HG02759 (cell line): ENCODE measurements around the gene SURF6.

Experiments used
- ATAC-seq: cut with Tn5 transposase; IDR thresholded peaks from one replicate; pipeline ENCODE4 v1.9.1; 2021; ENCODE audit warnings: mild to moderate bottlenecking, moderate library complexity; ENCODE audit not compliant: unreplicated experiment

SURF6 gene

DNA sequence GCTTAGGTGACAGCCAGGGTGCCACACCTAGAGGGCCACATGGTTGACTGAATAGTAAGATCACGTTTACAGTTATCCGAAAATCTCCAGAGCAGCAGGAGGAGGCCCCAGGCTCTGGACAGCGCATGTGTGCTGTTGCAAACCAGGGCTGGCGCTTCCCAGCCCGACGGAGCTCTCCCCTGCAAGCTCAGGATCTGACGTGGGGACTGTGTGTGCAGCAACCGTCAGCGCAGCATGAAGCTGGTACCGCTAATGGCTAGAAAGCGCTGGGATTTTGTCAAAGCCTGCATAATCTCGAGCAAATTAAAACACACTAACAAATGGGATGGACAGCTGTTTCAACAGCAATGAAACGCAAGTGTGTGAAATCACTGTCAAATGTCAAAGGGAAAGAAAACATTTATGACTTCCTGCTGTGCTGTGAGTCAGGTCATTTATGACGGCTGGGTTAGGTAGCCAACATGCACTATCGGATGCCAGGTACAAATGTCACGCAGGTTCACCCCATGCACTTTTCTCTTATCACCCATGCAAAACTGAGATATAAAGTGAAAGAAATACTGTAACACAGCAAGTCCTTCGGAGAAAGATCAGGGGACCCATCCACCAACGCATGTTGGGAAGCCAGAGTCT, 32.4 kb upstream of the SURF6 start:
- no peak for ATAC-seq

GRCh38 chr9:133367778-133368177, 31.8 kb upstream of the SURF6 start:
- ATAC-seq = no peak

DNA sequence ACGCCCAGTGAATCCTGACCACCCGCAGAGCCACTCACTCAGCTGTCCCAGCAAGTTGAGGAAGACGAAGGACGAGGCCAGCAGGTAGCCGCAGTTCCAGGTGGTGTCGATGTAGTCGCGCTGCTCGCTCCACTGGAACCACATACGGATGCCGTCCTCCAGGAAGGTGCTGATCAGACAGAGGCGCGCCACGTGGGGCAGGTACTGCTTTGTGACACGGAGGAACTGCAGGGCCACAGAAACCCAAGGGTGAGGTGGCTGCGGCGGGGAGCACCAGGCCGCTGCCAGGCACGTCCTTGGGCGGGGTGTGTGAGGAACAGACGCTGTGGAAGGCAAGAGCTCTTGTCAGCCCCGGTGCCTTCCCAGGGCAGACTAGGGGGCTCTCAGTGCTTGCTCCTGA, 31.2 kb upstream of the SURF6 start:
- ATAC-seq = no peak

DNA sequence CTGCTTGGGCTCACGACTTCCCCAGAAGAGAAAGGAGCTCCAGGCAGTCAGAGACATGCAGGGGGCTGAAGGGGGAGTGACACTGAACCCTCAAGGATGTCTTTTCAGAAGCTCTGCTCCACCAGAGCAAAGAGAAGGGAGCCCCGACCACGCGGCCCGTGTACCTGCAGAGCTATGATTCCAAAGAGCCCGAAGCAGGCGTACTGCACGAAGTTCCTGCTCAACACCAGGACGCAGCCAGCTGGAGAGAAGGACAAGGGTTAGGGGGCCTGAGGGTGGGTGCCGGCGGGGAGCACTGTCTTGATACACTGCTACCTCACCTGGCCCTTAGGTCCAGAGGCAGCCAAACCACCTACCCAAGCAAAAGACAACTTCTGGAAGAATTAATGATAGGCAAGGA, 30.4 kb upstream of the SURF6 start:
- no peak for ATAC-seq

GRCh38 chr9:133362359-133363044, 26.5 kb upstream of the SURF6 start:
- ATAC-seq = no peak

- no peak for ATAC-seq
Observed at GRCh38 chr9:133361507-133362092, 25.6 kb upstream of the SURF6 start.

- no peak for ATAC-seq
Observed at GRCh38 chr9:133360400-133361393, 24.7 kb upstream of the SURF6 start.

DNA sequence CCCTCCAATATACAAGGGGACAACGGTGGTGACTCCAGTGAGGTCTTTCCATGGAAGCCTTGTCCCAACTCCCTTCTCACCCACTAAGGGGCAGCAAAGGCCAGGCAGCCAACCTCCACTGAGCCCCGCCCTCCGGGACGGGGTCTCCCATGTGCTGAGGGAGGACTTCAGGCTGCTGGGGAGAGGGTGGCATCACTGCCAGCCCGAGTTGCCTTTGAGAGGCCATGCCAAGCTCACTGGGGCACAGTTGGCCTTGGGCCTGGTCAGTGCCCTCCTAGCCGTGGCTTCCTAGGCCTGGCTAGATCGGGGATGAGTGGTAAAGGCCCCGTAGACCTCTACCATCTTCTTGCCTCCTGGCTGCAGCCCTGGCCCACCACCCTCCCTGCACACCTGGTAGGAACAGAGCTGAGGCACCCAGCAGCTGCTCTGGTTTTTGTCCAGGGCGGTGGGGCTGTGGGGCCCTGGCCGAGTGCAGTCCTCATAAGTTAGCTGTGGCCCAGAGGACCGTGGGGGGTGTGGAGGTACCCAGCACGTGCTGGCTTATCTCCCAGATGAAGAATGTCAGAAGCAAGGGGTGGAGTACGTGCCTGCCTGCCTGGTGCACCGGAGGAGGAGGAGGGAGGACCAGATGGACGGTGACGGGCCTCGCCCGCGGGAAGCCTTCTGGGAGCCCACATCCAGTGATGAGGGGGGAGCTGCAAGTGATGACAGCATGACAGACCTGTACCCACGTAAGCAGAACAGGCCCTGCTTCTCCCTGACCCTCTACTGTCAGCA, 23.6 kb upstream of the SURF6 start:
- ATAC-seq = no peak

- no peak for ATAC-seq
Observed at GRCh38 chr9:133357656-133358055, 21.7 kb upstream of the SURF6 start.

GRCh38 chr9:133356391-133357091, 20.6 kb upstream of the SURF6 start, which contains the start of the genes SURF1 and SURF2:
Gene SURF1 (minus strand): TSS chr9:133356487. CDS start chr9:133356453, 34 bp downstream.
Gene SURF2 (plus strand): TSS chr9:133356550. CDS start chr9:133356593, 43 bp downstream.
- peak; percentile 82 for ATAC-seq

DNA sequence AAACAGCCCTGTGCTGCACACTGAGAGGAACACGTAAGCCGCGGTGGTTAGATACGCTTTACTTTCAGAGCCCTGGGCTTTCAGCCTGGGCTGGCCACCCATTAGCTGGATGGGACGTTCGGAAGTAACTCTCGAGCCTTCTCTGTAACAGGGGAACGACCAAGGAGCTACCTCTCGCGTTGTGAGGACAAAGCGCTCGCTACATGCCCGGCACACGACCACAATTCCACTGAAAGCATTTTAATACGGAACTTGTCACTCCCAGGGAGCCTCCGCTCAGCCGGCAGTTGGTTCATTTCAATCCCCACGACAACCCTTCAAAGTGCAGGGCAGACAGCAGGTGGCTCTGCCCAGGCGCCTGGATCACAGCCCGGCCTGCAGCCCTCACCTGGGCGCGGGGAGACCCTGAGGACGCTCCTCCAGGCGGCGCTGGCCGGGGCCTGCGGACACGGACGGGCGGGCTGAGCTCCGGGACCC, 19.9 kb upstream of the SURF6 start:
- peak; percentile 26 for ATAC-seq

GRCh38 chr9:133354766-133355165, 18.8 kb upstream of the SURF6 start:
- no peak for ATAC-seq

DNA sequence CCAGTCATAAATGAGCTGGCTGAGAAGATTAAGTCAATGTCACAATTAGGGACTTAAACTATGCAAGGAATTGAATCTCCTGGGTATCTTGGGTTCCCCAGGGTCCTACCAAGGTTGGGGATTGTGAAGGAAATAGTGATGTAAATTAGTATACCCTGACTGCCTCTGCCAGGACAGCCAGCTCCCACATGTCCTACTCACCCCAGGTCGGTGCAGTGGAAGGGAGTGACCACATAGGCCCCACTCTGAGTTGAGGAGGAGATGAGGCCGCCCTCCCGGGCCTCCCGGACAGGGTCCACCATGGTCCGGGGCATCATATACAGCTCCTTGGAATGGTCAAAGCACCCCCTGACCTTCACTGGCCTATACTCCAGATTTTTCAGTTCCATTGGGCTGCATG, 17.6 kb upstream of the SURF6 start:
- ATAC-seq = no peak

DNA sequence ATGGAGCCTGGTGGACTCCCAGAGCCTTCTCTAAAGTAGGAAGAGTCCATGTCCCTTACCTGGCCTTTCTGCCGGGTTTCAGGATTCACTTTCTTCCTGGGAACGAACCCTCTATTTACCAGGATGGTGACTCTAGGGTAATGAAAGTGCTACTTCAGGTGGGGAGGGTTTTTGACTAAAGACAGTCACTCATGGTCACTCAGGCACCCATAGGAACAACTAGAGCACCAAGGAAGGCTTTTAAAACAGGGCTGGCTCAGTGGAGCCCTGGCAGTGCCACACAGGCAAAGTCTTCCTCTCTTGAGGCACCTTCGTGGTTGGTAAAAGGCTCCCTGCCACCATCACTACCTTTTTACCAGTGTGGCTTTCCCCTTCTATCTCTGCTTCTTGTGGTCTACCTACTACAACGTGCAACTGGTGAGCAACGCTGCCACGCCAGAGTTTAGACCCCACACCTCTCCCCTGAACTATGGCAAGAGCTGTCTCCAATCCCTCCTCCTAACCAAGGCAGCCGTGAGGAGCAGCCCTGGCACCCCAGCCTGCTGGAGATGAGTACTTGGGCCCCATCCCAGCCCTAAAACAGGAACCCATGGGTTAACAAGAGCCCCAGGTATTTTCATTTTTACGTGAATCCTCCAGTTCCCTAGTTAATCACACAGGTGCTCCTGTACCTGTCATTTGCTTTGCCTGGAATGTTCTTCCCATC, 16.8 kb upstream of the SURF6 start:
- ATAC-seq = no peak

- ATAC-seq = no peak
Observed at GRCh38 chr9:133351908-133352634, 16.1 kb upstream of the SURF6 start.

DNA sequence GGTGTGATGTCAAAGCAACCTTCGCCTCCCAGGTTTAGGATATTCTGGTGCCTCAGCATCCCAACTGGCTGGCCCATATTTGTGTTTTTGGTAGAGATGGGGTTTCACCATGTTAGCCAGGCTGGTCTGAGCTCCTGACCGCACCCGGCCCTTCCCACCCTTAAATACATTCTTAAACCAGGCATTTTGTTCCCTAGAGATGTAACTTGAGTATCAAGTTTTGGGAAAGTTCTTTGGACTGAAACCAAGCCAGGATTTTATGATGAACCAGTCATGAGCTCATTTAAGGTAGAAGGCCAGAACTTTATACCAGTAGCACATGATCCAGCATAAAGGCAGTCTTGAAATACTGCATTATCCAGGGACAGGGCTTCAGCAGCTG, 15.5 kb upstream of the SURF6 start:
- ATAC-seq = no peak

GRCh38 chr9:133349965-133350616, 14.1 kb upstream of the SURF6 start:
- no peak for ATAC-seq
